DND-41 (cell line): ENCODE data around the gene ARL13A.

Experiments
- ATAC-seq: fragments of 200-7000 bp; cut with Tn5 transposase; 3 replicates; pipeline ENCODE4 v1.9.1; 2021; ENCODE audit warnings: low read depth; ENCODE audit not compliant: insufficient read depth
- DNase-seq: peaks from one replicate; pipeline ENCODE4 v3.0.0-alpha.2; 2020
- H2AFZ ChIP-seq: 2 replicates; pipeline ENCODE4 v1.6.0; 2012; ENCODE audit warnings: low read depth, low read length
- H3K27ac ChIP-seq: 2 replicates; pipeline ENCODE4 v1.5.1; 2012; ENCODE audit warnings: low read length, inconsistent platforms
- H3K27me3 ChIP-seq: fragments of 200-600 bp; sonication (generic); 2 replicates; pipeline ENCODE4 v1.6.0; 2012; ENCODE audit warnings: low read length, mild to moderate bottlenecking, inconsistent platforms; ENCODE audit not compliant: insufficient read depth, poor library complexity
- H3K36me3 ChIP-seq: 2 replicates; pipeline ENCODE4 v1.5.1; 2012; ENCODE audit warnings: low read length, inconsistent platforms; ENCODE audit not compliant: insufficient read depth
- H3K4me1 ChIP-seq: 2 replicates; pipeline ENCODE4 v1.5.1; 2012; ENCODE audit warnings: mild to moderate bottlenecking, low read length; ENCODE audit not compliant: insufficient read depth
- H3K4me2 ChIP-seq: 2 replicates; pipeline ENCODE4 v1.6.0; 2012; ENCODE audit warnings: mild to moderate bottlenecking, moderate library complexity, low read length, inconsistent platforms; ENCODE audit not compliant: insufficient read depth
- H3K4me3 ChIP-seq, 2 experiments: fragments of 200-600 bp in 1 of 2; shearing (Covaris generic) in 1 of 2; 2 replicates each; pipeline ENCODE4 v1.5.1; 2012 to 2016; ENCODE audit warnings: inconsistent platforms in 2 of 2, low read length in 2 of 2, mild to moderate bottlenecking in 2 of 2, low read depth in 1 of 2, moderate library complexity in 1 of 2
- H3K79me2 ChIP-seq: 2 replicates; pipeline ENCODE4 v1.6.0; 2012; ENCODE audit warnings: low read length, inconsistent platforms; ENCODE audit not compliant: insufficient read depth
- H3K9ac ChIP-seq: 2 replicates; pipeline ENCODE4 v1.6.0; 2012; ENCODE audit warnings: low read depth, mild to moderate bottlenecking, inconsistent platforms, low read length, moderate library complexity
- H3K9me3 ChIP-seq: 2 replicates; pipeline ENCODE4 v1.5.1; 2012; ENCODE audit warnings: low read length, moderate library complexity, mild to moderate bottlenecking, inconsistent platforms; ENCODE audit not compliant: insufficient read depth, severe bottlenecking
- H4K20me1 ChIP-seq: 2 replicates; pipeline ENCODE4 v1.6.0; 2012; ENCODE audit warnings: low read length; ENCODE audit not compliant: insufficient read depth
- CTCF ChIP-seq: IDR thresholded peaks from 2 replicates; pipeline ENCODE4 v1.5.1; 2012; ENCODE audit warnings: borderline replicate concordance, low read length, moderate library complexity, mild to moderate bottlenecking; ENCODE audit not compliant: poor library complexity, severe bottlenecking; ENCODE audit errors: extremely low read depth
- EZH2 ChIP-seq: IDR thresholded peaks from 3 replicates; pipeline ENCODE4 v1.6.1; 2012; ENCODE audit warnings: borderline replicate concordance, low read depth, mild to moderate bottlenecking, moderate library complexity, low read length, inconsistent platforms; ENCODE audit not compliant: severe bottlenecking

The ARL13A gene

GRCh38 chrX:100969408-100969807 lies at the start of gene ARL13A:
ARL13A (plus strand) TSS chrX:100969708; CDS start chrX:100973690, 3,982 bp downstream.
- Histone ChIP-seq H3K9me3 (no peaks in the 10 kb centered on the region), H4K20me1 (no peaks in the 10 kb centered on the region), H3K79me2 (no peaks in the 10 kb centered on the region), H3K36me3 (no peaks in the 10 kb centered on the region), H3K27me3 (no peaks in the 10 kb centered on the region), H3K27ac (no peak within 1 kb of the TSS), H2AFZ (no peak within 1 kb of the TSS), H3K9ac (no peak within 1 kb of the TSS), H3K4me1 (no peaks in the 10 kb centered on the region), H3K4me2 (no peak within 1 kb of the TSS), H3K4me3 (no peak within 1 kb of the TSS)
- no peak for DNase-seq
- TF ChIP-seq CTCF (no peak), EZH2 (no peak)
- ATAC-seq: no peak

- Histone ChIP-seq H3K27ac (no peak overlapping the region), H3K9ac (no peak overlapping the region), H3K9me3 (no peaks in the 10 kb centered on the region), H3K36me3 (no peaks in the 10 kb centered on the region), H3K4me3 (no peak overlapping the region), H2AFZ (no peak overlapping the region), H3K4me2 (no peak overlapping the region), H4K20me1 (no peaks in the 10 kb centered on the region), H3K4me1 (no peaks in the 10 kb centered on the region), H3K27me3 (no peaks in the 10 kb centered on the region), H3K79me2 (no peaks in the 10 kb centered on the region)
- DNase-seq (no peak), ATAC-seq (no peak)
- TF ChIP-seq EZH2 (no peak), CTCF (no peak)
Measured at GRCh38 chrX:100924375-100924774, 45.1 kb upstream of the ARL13A start.

GRCh38 chrX:100926453-100926852 lies 43.1 kb upstream of the ARL13A start:
- no peak for TF ChIP-seq EZH2
- no peak for TF ChIP-seq CTCF
- Histone ChIP-seq H3K4me3 (no peak overlapping the region), H3K4me1 (no peaks in the 10 kb centered on the region), H4K20me1 (no peaks in the 10 kb centered on the region), H3K9ac (no peak overlapping the region), H2AFZ (no peak overlapping the region), H3K9me3 (no peaks in the 10 kb centered on the region), H3K27ac (no peak overlapping the region), H3K27me3 (no peaks in the 10 kb centered on the region), H3K36me3 (no peaks in the 10 kb centered on the region), H3K4me2 (no peak overlapping the region), H3K79me2 (no peaks in the 10 kb centered on the region)
- no peak for DNase-seq
- no peak for ATAC-seq
